Muscle of leg (tissue), 11 donors: ENCODE data around the gene RIPPLY1. TPM values are rescaled to one million over a fixed set of nuclear protein-coding genes. Genes with fewer than 3 reads are reported as not detected.

Experiments
- DNase-seq: peaks from one replicate; pipeline ENCODE4 v3.0.0; 2013
- H3K27ac ChIP-seq: one replicate; pipeline ENCODE4 v1.5.1; 2013; ENCODE audit warnings: mild to moderate bottlenecking, low read length, control low read depth
- H3K27me3 ChIP-seq: one replicate; pipeline ENCODE4 v1.6.1; 2013; ENCODE audit warnings: low read length; ENCODE audit not compliant: control insufficient read depth, insufficient read depth
- H3K36me3 ChIP-seq: one replicate; pipeline ENCODE4 v1.6.1; 2013; ENCODE audit warnings: low read length; ENCODE audit not compliant: control insufficient read depth, insufficient read depth
- H3K4me1 ChIP-seq: one replicate; pipeline ENCODE4 v1.6.1; 2013; ENCODE audit warnings: low read length; ENCODE audit not compliant: control insufficient read depth, insufficient read depth
- H3K4me3 ChIP-seq: one replicate; pipeline ENCODE4 v1.5.1; 2013; ENCODE audit warnings: low read length, control low read depth
- H3K9me3 ChIP-seq: replicated peaks from 2 replicates; pipeline ENCODE4 v1.6.1; 2013; ENCODE audit warnings: low read depth, low read length; ENCODE audit not compliant: control insufficient read depth
- WGBS: methylation state at CpG from one replicate; pipeline ENCODE4 v1.1.5; 2013; ENCODE audit warnings: missing lambda C conversion rate; ENCODE audit not compliant: insufficient coverage; 5-methylcytosine and 5-hydroxymethylcytosine counted together
- polyA plus RNA-seq, 8 donors: library from polyadenylated mRNA; unstranded; fragments of 120-200 nt; gene quantifications; one replicate each; pipeline versions ENCODE4 v1.2.1 to v1.2.3, GENCODE V29; 2013; ENCODE audit warnings: inconsistent platforms in 1 of 8, low replicate concordance in 1 of 8; ENCODE audit not compliant: insufficient read length in 8 of 8, insufficient read depth in 1 of 8
- total RNA-seq: library from RNA; stranded (reverse); fragments of 120-200 nt; gene quantifications from one replicate; pipeline ENCODE4 v1.2.4, GENCODE V29; 2013

The RIPPLY1 gene
- total and polyA plus RNA-seq, 9 donors = 0.15 to 1.4 (median 0.37) TPM; not detected in 1

DNA sequence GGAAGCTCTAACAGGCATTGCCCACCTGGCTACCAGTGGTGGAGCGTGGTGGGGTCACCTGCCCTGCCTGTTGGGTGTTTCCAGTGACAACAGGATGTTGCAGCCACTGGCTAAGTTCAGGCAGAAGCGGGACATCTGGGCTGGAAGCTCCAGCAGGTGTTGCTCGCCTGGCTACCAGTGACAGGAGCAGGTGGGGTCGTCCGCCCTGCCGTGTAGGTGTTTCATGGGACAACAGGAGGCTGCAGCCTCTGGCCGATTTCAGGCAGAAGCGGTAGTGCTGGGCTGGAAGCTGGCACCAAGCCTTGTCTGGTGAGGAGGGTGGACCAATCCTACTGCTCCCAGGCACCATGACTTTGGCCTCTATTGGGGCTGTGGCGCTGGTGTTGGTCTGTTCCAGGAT is 39.4 kb downstream of the RIPPLY1 start:
- H3K4me3 ChIP-seq = no peak overlapping the region
- H3K36me3 ChIP-seq = no peaks in the 10 kb centered on the region
- H3K4me1 ChIP-seq = no peaks in the 10 kb centered on the region
- H3K9me3 ChIP-seq = peaks cover 5% of the 10 kb centered on the region
- no peak overlapping the region for H3K27ac ChIP-seq
- 82% methylated on average over 6 of the region's 9 CpGs for WGBS
- peaks cover 3% of the 10 kb centered on the region for H3K27me3 ChIP-seq
- DNase-seq = no peak

DNA sequence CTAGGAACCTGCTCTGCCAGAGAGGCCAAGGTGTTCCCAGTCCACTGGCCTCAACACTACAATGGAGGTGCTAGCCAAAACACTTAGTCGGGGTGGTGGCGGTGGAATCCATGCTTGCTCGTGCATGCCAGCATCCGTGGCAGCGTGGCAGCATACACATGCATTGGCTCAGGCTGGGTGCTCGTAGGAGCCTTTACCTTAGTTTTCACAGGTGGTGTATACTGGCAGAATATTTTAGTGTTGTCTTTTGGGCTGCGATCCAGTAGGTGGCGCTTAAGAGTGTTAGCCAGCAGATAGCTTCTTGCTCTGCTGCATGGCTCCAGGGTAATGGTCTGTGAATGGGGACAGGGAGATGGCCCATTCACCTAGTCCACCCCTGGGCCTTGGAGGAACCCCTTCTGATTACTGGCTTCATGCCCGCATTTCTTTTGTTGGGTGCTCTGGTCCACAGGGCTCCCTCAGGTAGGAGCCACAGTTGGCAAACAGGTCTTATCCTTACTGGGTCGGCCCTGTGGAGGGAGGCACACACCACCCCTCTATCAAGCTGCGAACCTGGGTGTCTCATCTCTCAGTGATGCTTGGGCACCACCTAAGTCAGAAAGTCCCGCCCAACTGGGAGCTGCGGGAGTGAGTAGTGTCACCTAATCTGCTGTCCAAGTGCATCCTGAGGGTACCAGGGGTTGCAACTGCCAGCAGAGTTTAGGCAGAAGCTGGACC is 40.0 kb downstream of the RIPPLY1 start:
- Histone ChIP-seq H3K27ac (no peak overlapping the region), H3K4me3 (no peak overlapping the region), H3K27me3 (peaks cover 3% of the 10 kb centered on the region), H3K4me1 (no peaks in the 10 kb centered on the region), H3K36me3 (no peaks in the 10 kb centered on the region), H3K9me3 (peaks cover 7% of the 10 kb centered on the region)
- 47% methylated on average over 12 of the region's 13 CpGs for WGBS
- no peak for DNase-seq

Other genes starting within 250 kb of the RIPPLY1 start
- 0.09 TPM for gene RNF128, start 176.6 kb downstream of the RIPPLY1 start, total RNA-seq
- gene RNF128, start 176.6 kb downstream of the RIPPLY1 start, polyA plus RNA-seq = 1 to 10 TPM in 2 of 8 donors, under 1 TPM in 4, not detected in 2; 0.07 to 4.5 (median 0.54) TPM
- gene TBC1D8B, start 100.7 kb downstream of the RIPPLY1 start, total RNA-seq = 7.3 TPM
- gene TBC1D8B, start 100.7 kb downstream of the RIPPLY1 start, polyA plus RNA-seq = 1 to 10 TPM; 3.5 to 7.0 (median 4.9) TPM
- 0.09 TPM for gene CLDN2, start 17.1 kb upstream of the RIPPLY1 start, total RNA-seq
- gene CLDN2, start 17.1 kb upstream of the RIPPLY1 start, polyA plus RNA-seq = 1 to 10 TPM in 2 of 8 donors, under 1 TPM in 6; 0.15 to 7.6 (median 0.42) TPM
- gene MORC4, start 96.9 kb upstream of the RIPPLY1 start, total RNA-seq = 38.9 TPM
- gene MORC4, start 96.9 kb upstream of the RIPPLY1 start, polyA plus RNA-seq = 10 to 100 TPM; 33.6 to 40.4 (median 36.3) TPM
- gene RBM41, start 215.5 kb upstream of the RIPPLY1 start, total RNA-seq = 12.2 TPM
- 10 to 100 TPM in 3 of 8 donors, 1 to 10 TPM in 5; 5.1 to 13.5 (median 9.3) TPM for gene RBM41, start 215.5 kb upstream of the RIPPLY1 start, polyA plus RNA-seq